Measurements from ENCODE around the gene MUCL3.
"Not testable (repeated sequence)": the region's sequence is repeated elsewhere in the genome, so short reads cannot be mapped to it uniquely, and the experiment has no call there.

Gene MUCL3

DNA sequence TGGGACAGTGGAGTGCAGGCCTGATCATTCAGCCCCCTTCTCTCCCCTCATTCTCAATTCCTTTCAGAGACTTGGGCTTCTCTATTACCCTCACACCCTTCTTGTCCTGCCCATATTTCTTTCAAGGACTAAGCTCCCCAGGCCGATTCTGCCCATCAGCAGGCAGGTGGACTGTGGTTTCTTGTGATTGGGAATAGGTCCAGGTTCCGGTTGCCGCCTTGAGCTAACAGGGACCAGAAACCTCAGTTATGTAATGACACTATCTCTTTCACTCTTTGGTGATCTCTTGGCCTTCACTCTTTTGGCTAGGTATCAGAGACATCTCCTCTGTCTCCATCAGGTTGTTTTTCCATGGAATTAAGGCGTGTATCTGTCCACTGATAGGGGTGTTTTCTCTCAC, 6.5 kb downstream of the MUCL3 start:
- no peak for DNase-seq

DNA sequence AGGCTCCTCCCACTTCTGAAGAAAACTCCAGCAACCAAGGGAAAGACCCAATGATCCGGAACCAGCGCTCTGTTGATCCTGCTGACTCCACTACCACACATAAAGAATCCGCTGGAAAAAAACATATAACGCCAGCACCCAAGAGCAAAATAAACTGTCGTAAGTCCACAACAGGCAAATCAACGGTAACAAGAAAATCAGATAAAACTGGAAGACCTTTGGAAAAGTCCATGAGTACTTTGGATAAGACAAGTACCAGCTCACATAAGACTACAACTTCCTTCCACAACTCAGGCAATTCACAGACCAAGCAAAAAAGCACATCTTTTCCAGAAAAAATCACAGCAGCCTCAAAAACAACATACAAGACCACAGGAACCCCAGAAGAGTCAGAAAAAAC, 8.0 kb downstream of the MUCL3 start:
- no peak for DNase-seq

DNA sequence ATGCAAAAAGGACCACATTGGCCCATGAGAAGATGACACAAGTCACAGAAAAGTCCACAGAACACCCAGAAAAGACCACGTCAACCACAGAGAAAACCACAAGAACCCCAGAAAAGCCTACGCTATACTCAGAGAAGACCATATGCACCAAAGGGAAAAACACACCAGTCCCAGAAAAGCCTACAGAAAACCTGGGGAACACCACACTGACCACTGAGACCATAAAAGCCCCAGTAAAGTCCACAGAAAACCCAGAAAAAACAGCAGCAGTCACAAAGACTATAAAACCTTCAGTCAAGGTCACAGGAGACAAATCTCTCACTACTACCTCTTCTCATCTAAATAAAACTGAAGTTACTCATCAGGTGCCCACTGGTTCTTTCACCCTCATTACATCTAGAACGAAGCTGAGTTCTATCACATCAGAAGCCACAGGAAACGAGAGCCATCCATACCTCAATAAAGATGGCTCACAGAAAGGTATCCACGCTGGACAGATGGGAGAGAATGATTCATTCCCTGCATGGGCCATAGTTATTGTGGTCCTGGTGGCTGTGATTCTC, 11.2 kb downstream of the MUCL3 start:
- DNase-seq = no peak

DNA sequence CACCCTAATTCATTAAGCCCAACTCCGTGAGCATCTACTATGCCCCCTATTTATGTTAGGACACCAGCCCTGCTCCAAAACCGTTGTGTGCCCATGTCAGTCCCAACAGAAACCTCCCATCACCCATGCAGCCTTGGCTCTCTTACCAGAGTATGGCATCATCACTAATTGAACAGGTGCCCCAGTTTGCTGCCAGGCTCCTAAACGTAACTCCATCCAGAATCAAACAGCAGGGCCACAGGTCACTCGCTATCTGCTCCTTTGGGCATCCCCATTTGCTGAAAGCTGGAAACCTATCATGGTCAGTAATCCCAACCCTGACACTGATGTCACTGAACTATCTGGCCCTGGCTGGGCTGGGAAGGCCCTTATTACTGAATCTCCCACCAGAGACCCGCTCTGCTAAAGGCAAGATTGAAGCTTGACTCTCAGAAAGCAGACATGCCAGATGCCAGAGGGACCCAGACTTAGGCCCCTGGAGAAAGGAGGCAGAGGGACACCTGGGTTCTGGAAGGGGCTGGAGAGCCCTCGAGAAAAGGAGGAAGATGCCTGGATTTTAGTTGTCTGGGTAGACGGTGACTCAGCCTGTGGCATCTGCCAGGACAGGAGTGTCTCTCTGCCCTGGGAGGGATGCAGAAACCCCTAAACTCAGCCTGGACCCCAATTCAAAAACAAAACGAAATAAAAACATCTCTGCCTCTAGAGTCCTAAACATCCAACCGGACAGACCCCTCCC, 14.0 kb downstream of the MUCL3 start:
- no peak for DNase-seq

DNA sequence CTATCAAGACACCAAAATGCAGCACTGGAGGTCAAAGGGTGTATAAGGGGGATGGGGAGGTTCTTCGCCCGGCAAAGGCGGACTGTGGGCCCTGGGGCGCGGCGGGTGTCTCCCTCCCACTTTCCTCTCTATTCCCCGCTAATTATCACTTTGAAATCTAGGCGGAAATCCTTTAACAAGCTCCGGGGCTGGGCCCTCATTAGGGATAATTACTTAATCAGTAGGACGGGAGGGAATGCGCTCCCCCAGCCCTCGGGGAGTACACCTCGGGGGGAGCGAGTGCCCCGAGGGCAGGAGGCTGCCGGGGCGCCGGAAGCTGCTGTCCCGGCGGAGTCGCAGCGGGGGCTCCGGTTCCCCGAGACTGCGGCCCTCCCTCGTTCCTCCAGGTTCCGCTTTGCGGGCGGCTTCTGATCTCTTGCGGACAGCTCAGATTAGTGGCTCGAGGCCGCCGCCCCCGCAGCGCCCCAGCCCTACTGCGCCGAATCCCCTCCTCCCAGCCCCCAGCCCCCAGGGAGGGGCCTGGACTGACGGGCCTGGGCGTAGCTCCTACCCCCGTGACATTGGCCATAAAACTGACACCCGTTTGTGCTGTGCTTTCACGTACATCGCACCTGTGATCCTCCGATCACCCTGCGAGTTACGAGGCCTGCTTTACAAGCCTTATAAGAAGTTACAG, 14.7 kb downstream of the MUCL3 start:
- DNase-seq = peak; percentile 69

DNA sequence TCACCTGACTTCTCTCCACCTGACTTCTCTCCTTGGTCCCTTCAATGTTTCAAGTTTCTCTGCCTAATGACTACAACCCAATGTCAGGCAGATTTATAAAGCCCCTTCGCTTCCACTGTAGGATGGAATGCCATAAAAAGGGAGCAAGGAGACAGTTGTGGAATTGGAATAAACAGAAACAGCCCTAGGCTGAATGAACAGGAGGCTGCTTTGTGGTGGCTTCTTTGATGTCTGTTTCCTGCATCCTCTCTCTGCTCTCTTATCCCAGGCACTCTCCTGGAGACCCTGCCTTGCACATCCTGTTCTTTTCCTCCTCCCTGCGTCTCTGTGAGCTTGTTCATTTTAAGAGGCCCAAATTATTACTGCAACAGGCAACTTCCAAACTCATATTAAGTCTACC, 16.9 kb downstream of the MUCL3 start:
- DNase-seq = no peak

DNA sequence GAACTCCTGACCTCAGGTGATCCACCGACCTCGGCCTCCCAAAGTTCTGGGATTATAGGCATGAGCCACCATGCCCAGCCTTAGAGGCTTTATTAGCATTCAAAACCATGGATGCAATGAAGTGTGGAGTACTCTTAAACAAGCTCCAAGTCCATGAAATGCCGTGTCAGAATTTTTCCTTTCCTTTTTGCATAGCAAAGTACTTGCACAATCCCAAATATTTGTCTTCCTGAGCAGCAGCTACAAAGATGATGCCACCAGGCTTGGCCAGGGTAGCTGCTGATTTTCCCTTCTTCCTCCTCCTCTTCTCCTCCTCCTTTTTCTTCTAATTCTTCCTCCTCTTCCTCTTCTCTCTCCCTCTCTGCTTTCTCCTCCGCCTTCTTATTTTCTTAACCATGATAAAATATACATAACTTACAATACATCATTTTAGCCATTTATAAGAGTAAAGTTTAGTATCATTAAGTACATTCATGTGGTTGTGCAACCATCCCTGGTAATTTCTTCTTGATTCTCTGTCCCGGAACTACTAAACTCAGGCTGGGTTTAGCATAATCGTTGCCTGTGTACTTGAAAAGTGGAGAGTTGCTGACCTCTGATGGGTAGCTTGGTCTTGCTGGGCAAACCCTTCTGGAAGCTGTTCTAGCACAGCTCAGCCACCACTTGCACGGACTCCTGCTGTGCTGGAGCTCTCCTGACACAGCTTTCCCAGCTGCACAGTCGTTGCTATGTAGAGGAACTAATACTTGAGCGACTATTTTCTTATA, 20.3 kb downstream of the MUCL3 start:
- no peak for DNase-seq

DNA sequence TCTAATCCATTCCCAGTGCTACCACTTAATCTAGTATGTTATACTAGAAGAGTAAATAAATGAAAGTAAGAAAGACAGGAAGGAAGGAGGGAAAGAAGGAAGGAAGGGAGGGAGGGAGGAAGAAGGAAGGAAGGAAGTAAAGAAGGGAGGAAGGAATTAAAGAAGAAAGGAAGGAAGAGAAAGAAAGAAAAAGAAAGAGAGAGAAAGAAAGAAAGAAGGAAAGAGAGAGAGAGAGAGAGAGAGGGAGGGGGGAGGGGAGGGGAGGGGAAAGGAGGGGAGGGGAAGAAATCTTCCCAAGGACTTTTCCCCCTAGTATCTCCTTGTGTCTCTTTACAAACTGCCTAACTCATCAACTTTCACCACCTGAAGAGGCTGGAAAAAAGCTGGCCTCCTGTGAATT, 21.9 kb downstream of the MUCL3 start:
- no peak for DNase-seq

DNA sequence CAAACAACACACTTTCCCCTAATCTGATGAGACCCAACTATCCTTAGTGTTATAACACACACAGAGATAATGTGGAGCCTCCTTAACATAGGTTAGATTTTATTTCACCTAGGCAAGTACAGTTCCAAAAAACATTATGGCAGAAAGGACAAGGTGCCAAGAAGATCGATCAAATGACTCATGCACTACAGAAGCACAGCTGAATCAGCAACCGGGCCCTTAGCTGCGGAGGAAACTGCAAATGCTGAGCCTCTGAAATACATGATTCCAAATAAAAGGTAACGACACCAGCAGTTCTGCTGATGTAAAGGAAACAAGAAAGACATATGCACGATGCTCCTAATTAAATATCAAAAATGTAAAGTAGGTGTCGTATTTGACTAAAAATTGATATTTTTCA, 22.9 kb downstream of the MUCL3 start:
- DNase-seq = no peak

DNA sequence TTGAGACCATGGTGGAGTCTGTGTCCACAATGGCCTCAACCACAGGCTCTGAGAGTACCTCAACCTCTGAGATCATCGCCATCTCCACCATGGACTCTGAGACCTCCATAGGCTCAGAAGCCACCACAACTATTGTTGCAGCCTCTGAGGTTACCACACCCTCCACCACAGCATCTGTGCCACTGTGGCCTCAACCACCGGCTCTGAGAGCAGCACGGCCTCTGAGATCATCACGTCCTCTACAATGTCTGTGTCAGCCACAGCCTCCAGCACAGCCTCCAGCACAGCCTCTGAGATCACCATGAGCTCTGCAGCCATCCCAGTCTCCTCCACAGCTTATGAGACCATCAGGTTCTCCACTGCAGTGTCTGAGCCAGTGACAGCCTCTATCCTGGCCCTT, 23.3 kb downstream of the MUCL3 start:
- DNase-seq = no peak

DNA sequence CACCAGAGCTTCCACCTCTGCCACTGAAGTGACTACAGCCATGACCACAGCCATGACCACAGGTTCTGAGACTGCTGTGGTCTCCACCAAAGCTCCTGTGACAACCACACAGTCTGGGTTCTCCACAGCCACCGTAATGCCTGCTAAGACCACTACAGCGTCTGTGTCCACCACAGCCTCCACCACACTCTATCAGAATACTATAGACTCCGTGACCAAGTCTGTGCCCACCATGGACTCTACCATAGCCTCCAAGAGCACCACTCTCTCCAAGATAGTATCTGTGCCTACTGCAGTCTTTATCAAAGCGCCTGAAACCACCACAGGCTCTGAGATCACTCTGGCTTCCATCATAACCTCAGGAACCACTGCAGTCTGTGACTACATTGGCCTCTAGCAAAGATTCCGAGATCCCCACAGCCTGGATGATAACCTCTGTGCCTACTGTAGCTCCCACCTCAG, 24.4 kb downstream of the MUCL3 start:
- no peak for DNase-seq

DNA sequence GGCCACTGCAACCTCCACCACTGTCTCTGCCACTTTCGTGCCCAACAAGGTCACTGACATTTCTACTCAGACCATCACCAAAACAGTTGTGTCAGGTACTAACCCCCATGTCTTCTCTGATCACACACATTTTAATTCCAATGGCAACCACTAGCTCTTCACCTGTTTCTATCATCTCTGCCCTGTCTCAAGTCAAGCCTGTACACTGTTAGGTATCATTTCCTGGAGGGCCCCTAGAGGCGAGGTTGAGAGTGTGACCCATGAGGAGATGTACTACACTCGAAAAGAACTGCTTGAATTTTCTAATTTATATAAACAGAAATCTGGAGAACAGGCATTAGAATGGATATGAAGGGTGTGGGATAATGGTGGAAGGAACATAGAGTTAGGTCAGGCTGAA, 25.4 kb downstream of the MUCL3 start:
- DNase-seq = no peak

DNA sequence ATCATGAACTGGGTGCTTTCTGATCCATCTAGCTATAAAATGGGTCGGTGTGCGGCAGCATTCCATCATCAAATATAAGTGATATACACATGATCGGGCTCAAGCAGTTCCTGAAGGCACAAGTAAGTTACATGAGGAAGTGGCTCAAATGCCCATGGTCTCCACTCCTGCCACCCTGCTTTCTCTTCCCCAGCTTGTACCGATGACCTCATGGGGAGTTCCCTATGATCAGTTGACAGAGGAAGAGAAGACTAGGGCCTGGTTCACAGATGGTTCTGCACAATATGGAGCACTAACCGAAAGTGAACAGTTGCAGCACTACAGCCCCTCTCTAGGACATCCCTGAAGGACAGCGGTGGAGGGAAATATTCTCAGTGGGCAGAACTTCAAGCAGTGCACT, 28.4 kb downstream of the MUCL3 start:
- not testable (repeated sequence) for DNase-seq

DNA sequence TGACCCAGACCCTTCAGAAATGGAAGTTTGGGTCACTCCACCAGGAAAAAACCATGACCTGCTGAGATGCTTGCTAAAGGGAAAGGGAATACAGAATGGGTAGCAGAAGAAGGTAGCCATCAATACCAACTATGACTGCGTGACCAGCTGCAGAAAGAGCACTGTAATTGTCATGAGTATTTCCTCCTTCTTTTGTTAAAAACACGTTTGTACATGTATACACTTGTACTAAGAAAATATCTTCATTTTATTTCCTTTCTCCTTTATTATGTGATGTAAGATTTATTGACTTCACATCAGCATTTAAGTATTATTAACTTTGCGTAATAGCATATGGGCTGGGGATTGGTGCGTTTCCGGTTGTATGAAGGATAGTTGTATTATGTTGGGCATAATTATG, 30.2 kb downstream of the MUCL3 start:
- no peak for DNase-seq

DNA sequence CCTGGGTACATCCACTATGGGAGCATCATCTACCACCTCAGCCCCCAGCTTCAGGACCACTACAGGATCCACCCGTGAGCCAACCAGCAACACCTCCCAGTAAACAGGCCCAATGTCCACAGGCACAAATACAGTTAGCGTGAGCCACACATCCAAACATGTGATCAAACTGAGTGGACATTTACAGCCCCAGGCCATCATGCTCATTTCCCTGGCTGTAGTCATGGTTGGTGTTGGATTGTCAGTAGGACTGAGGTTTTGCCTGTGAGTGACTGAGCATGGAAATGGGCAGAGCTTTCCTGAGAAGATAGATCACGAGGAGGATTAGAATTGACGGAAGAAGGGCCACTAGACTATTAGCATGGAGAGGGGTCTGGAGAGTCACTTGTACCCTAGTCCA, 32.0 kb downstream of the MUCL3 start:
- no peak for DNase-seq

DNA sequence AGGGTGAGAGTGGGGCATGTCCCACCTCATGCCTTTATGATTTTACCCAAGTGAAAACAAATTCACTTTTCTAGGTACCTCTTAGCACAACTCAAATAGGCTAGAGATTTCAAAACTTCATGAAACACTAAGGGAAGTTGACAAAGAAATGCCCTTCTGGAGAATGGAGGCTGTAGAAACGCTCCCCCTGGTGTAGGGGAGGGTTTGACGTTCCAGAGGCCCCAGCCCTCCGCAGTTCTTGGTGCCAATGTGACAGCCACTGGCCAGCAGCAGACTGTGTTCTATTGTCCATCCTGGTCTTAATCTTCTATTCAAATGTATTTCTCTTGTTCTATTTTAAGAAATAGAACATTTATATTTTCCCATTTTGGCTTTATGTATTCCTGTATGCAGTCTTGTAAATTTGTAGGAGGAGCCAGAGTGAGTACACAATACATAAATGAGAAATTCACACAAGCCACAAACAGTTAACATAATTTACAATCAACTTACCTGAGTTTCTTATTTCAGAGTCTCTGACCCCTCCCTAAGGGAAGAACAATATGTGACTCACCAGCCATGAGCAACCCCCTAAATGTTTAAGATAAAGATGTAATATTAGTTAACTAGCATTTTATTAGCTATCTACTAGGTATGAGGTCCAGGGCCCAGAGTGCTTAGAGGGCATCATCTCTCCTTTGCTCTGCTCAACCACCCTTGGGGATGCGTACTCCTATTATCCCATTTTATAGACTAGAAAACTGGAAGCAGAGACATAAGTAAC, 33.9 kb downstream of the MUCL3 start:
- no peak for DNase-seq

DNA sequence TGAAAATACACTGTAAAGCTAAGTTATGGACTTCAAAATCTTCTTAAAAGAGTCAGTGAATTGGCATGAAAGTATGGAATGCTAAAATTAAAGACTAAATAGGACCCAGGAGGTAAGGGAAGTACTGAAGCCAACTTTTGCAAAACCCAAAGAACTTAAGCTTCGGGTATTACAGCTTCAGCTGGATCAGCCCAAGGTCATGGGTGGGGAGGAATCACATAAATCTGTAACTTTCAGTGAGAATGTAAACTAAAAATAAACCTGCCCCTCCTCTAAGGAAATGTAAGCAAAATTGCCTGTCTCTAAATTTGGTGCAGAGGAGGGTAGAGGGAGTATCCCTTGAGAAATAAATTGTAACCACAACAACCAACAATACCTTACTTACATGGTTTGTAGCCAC, 38.4 kb downstream of the MUCL3 start:
- DNase-seq = no peak

DNA sequence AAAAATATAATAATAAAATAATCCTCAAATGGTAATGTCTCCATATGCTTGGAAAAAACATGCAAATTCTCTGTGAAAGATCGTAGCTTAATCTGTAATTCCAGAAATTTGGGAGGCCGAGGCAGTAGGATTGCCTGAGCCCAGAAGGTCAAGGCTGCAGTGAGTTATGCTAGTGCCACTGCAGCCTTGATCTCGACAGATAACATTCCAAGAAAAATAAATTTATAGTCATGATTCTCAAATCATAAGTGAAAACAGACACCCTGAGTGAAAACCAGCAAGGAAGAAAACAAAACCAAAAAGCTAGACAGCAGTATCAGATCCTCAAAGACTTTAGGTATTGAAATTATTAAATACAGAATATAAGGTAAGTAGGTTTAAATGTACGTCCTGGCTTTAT, 38.9 kb downstream of the MUCL3 start:
- DNase-seq = no peak

DNA sequence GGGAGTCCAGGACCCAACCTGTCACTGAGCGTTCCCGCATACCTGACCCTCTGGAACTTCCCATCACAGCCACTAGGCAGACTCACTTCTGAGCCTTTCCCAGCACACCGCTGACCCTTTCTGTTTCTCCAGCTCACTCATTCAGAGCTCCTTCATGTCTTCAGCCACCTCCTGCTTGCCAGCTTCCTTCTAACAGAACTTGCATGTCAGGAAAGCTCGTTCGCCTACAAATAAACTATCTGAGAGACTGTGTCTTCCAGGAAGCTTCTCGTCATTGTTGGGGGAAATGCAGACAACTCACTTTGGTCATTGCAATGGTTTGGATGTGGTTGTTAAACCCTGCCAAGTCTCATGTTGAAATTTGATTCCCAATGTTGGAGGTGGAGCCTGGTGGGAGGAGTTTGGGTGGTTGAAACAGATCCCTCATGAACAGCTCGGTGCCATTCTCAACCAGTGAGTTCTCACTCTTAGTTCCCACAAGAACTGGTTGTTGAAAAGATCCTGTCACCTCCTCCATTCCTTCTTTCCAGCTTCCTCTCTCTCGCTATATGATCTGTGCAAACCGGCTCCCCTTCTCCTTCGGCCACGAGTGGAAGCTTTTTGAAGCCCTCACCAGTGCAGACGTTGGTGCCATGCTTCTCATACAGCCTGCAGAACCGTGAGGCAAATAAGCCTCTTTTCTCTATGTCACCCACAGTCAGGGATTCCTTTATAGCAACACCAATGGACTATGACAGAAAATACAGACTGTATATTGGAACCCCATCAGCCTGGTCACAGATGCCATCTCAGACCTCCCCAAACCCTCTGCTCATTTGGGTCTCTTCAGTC, 41.4 kb downstream of the MUCL3 start:
- DNase-seq = no peak

DNA sequence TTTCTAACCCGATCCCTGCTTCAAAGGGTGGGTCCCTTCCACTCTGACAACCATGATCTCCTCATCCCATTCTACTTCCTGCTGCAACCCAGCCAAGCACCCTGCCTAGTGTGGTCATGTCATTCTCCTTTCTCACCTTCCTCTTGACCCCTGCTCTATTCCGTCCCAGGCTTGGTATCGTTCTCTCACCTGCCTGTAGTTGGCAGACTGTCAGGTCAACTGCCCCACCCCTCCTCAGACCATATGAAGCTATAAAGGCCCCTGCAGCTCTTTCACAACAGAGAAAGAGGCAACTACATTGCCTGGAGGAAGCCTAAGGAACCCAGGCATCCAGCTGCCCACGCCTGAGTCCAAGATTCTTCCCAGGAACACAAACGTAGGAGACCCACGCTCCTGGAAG, 42.7 kb downstream of the MUCL3 start, which contains the start of gene MUC21:
Gene MUC21 (plus strand): TSS at position 280 of the 400 bp plus-strand sequence. CDS start 241 bp downstream, outside the sequence.
- DNase-seq = no peak

DNA sequence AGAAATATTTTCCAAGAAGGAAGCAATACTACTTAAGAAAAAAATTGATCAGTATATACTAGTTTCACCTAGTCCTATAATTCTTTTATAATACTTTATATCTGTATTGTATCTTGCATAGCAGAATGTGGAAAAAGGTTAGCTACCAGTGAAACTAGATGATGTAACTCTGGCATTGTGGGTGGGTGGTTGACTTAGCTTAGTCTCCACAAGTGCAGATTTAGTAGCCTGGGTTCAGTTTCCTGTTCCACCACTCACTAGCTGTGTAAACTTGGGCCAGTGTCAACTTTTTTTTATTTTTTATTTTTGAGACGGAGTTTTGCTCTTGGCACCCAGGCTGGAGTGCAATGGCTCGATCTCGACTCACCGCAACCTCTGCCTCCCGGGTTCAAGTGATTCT, 44.7 kb downstream of the MUCL3 start:
- DNase-seq = no peak

DNA sequence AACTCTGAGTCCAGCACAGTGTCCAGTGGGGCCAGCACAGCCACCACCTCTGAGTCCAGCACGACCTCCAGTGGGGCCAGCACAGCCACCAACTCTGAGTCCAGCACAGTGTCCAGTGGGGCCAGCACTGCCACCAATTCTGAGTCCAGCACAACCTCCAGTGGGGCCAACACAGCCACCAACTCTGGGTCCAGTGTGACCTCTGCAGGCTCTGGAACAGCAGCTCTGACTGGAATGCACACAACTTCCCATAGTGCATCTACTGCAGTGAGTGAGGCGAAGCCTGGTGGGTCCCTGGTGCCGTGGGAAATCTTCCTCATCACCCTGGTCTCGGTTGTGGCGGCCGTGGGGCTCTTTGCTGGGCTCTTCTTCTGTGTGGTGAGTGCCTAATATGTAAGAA, 46.5 kb downstream of the MUCL3 start:
- DNase-seq = no peak

Measured in activated CD8-positive, alpha-beta memory T cell treated with anti-CD3 and anti-CD28 coated beads, Interleukin-2, amount 50 U/mL, for 4 hours (primary cell).